ENCODE results near the gene FKBP2.

- no peak for TF ChIP-seq EZH2 (IDR thresholded peaks at IDR 0.05)
- no peak for TF ChIP-seq POLR2AphosphoS5 (IDR thresholded peaks at IDR 0.05; ENCODE audit: borderline replicate concordance, low read depth, low read length)
Measured at GRCh38 chr11:64275841-64276240, 34.9 kb downstream of the FKBP2 start.

All from SK-N-MC (cell line).